Fibroblast of pulmonary artery (primary cell): ENCODE measurements around the gene PTPN4.

ENCODE experiments used
- DNase-seq: peaks from one replicate; pipeline ENCODE4 v3.0.0-alpha.2; 2010; ENCODE audit warnings: low read depth
- H3K4me3 ChIP-seq: replicated peaks from 2 replicates; pipeline ENCODE4 v1.5.1; 2011; ENCODE audit warnings: low read depth, mild to moderate bottlenecking, control low read depth, low read length, moderate library complexity
- CTCF ChIP-seq: IDR thresholded peaks from 2 replicates; pipeline ENCODE4 v1.5.1; 2011; ENCODE audit warnings: mild to moderate bottlenecking, control low read depth, low read length, inconsistent platforms; ENCODE audit errors: missing control alignments

PTPN4 gene

DNA sequence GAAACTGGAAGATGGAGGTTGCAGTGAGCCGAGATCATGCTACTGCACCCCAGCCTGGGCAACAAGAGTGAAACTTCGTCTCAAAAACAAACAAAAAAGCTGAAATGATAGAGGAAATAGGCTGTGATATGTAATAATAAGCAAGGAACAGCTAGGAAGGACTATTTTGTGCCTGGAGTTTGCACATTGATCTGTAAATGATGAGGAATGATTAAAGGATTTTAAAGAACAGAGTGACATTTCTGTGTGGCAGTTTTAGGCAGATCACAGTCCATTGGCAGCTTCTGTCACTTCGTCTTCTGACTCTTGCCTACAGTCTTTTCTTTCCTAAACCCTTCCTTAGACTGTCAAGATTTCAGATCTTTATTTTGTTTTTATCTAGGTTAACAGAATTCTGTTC is 272.6 kb downstream of the PTPN4 start:
- DNase-seq = no peak
- no peak for TF ChIP-seq CTCF
- H3K4me3 ChIP-seq = no peak overlapping the region
